GM21717 (cell line): ENCODE data around the gene SOS1.
"Not testable (repeated sequence)": the region's sequence is repeated elsewhere in the genome, so short reads cannot be mapped to it uniquely, and the experiment has no call there.

ENCODE experiments used
- ATAC-seq: cut with Tn5 transposase; IDR thresholded peaks from one replicate; pipeline ENCODE4 v1.9.1; 2021; ENCODE audit warnings: mild to moderate bottlenecking, moderate library complexity; ENCODE audit not compliant: unreplicated experiment

The SOS1 gene

GRCh38 chr2:39139511-39140237, 18.8 kb upstream of the SOS1 start:
- no peak for ATAC-seq

GRCh38 chr2:39138837-39139211, 18.0 kb upstream of the SOS1 start:
- no peak for ATAC-seq

GRCh38 chr2:39138187-39138836, 17.5 kb upstream of the SOS1 start:
- not testable (repeated sequence) for ATAC-seq

- ATAC-seq, result no peak
Measured at GRCh38 chr2:39136799-39137198, 15.9 kb upstream of the SOS1 start.

- no peak for ATAC-seq
Measured at GRCh38 chr2:39135690-39136259, 14.9 kb upstream of the SOS1 start.

- no peak for ATAC-seq
Measured at GRCh38 chr2:39133215-39133851, 12.5 kb upstream of the SOS1 start.

GRCh38 chr2:39128919-39129391, 8.1 kb upstream of the SOS1 start:
- ATAC-seq, result peak; percentile 48

GRCh38 chr2:39127973-39128372, 7.1 kb upstream of the SOS1 start:
- ATAC-seq, result peak; percentile 48

- ATAC-seq, result no peak
Measured at GRCh38 chr2:39124746-39125057, 3.9 kb upstream of the SOS1 start.

- ATAC-seq, result peak; percentile 59
Measured at GRCh38 chr2:39124000-39124745, 3.3 kb upstream of the SOS1 start.

- no peak for ATAC-seq
Measured at GRCh38 chr2:39123436-39123999, 2.7 kb upstream of the SOS1 start.

GRCh38 chr2:39121523-39122063, 742 bp upstream of the SOS1 start:
- no peak for ATAC-seq

GRCh38 chr2:39120521-39120770, 405 bp downstream of the SOS1 start:
- ATAC-seq, result peak; percentile 24

- peak; percentile 36 for ATAC-seq
Measured at GRCh38 chr2:39119732-39120520, 925 bp downstream of the SOS1 start.

GRCh38 chr2:39118786-39119499, 1.9 kb downstream of the SOS1 start:
- no peak for ATAC-seq

GRCh38 chr2:39115556-39115955, 5.3 kb downstream of the SOS1 start:
- no peak for ATAC-seq

GRCh38 chr2:39114771-39115170, 6.1 kb downstream of the SOS1 start:
- no peak for ATAC-seq

- no peak for ATAC-seq
Measured at GRCh38 chr2:39109537-39109936, 11.3 kb downstream of the SOS1 start.

GRCh38 chr2:39108377-39108776, 12.5 kb downstream of the SOS1 start:
- ATAC-seq, result no peak
